ENCODE data around the gene WARS2.

- no peak for TF ChIP-seq CTCF (IDR thresholded peaks at IDR 0.05)
- no peak for TF ChIP-seq POLR2A (IDR thresholded peaks at IDR 0.05)
These were observed 138.3 kb downstream of the WARS2 start for GRCh38 chr1:119002028-119002686.

Measured in sigmoid colon (tissue), 3 donors.